NCI-H2196 treated with DMSO at 0.1 percent for 48 hours (cell line): ENCODE data around the gene CYP4F11.
A peak's percentile ranks its signal among the peaks of the same experiment; 100 is the strongest.
"Not testable (repeated sequence)": the region's sequence is repeated elsewhere in the genome, so short reads cannot be mapped to it uniquely, and the experiment has no call there.

Experiments used
- DNase-seq: peaks from one replicate; lab custom pipeline; 2025; ENCODE audit not compliant: unreplicated experiment; lab: John Stamatoyannopoulos, UW

The CYP4F11 gene

DNA sequence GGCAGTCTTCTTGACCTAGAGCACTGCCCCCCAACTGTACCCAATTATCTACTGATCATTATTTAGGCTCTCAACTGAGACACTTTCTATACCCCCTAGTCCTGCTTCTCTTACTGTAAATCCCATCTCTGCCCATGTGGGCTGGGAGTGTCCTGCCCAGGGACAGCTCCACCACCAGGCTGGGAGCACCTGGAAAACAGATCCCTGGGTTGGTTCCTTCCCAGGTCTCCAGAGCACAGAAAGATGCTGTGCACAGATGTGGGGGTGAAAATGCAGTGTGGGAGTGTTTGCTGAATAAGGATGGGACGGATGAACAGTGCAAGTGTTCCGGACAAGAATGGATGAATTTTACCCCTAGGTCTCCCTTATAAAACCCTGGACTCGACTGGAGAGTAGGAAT lies 49.2 kb downstream of the CYP4F11 start:
- DNase-seq, result no peak

DNA sequence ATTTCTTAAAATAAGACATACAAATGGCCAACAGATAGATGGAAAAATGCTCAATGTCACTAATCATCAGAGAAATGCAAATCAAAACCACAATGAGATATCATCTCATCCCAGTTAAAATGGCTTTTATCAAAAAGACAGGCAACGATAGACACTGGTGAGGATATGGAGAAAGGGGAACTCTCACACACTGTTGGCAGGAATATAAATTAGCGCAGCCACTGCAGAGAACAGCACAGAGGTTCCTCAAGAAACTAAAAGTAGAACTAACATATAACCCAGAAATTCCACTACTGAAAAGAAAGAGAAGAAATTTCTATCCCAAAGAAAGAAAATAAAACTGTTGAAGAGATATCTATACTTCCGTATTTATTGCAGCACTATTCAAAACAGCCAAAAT lies 51.0 kb downstream of the CYP4F11 start:
- DNase-seq, result not testable (repeated sequence)

DNA sequence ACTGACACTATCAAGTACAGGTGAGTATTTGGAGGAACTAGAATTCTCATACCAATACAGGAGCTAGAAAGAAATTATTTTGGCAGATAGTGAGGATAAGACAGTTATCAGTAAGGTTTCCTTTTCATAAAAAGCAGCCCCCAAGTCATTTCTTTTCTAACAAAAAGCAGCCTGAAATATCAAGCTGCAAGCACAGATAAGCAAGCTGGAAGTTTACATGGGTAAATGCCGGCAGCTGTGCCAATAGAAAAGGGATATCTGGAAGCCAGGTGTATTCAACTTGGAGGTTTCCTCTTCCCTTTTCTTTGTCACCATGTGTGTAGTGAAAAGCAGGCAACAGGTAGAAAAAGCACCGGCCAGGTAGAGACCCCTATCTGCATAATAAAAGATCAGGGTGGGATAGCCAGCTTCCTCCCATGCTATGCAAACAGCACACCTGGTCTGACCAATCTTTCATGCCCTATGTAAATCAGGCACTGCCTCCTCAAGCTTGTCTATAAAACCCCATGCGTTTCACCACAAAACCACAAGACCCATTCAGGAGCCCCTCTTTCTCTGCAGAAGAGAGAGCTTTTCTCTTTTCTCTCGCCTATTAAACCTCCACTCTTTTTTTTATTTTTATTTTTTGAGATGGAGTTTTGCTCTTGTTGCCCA lies 59.4 kb downstream of the CYP4F11 start:
- DNase-seq, result no peak

DNA sequence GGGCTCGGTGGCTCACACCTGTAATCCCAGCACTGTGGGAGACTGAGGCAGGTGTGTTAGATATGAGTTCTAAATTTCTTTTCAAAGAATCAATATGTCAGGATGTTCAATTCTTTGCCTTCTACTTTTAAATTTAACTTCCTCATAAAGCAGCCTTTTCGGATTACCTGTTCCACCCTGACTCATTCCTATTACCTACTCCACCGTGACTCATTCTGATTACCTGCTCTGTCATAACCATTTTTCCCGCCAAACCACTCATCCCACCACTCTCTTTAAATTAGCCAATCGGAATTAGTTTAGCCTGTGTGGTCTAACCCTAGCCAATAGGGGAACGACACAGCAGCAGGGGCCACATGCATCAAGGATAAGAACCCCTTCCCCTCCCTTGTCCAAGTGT lies 60.6 kb downstream of the CYP4F11 start:
- DNase-seq, result not testable (repeated sequence)

DNA sequence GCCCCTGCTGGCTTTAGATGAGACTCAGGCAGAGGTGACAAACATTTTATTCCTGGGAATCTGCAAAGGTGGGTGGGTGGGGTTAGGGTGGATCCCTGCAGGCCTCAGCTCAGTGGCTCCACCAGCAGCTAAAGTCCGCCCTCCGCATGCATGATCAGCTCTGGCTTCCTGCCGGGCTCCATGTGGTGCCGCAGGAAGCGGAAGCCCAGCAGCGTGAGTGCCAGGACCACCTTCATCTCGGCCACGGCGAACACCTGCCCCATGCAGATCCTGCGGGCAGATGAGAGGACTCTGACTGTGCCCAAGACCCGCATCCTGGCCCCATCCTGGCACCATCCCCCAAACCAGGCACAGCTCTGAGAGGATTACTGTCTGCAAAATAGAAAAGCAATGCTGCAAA lies 62.8 kb downstream of the CYP4F11 start:
- no peak for DNase-seq

DNA sequence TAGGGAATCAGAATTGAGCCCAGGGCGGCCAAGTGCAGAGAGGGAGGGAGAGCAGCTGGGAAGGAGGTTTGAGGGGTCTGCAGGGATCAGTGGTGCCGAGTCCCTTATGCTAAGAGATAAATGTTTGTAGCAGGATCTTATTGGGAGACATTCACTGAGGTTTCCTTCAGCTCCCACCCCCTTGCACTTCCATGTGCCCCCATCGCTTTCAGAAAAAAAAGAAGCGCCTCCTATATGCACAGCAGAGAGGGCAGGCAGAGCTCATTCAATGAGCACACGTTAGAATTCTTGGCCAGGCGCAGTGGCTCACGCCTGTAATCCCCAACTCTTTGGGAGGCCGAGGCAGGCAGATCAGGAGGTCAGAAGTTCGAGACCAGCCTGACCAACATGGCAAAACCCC lies 64.5 kb downstream of the CYP4F11 start:
- DNase-seq, result no peak

DNA sequence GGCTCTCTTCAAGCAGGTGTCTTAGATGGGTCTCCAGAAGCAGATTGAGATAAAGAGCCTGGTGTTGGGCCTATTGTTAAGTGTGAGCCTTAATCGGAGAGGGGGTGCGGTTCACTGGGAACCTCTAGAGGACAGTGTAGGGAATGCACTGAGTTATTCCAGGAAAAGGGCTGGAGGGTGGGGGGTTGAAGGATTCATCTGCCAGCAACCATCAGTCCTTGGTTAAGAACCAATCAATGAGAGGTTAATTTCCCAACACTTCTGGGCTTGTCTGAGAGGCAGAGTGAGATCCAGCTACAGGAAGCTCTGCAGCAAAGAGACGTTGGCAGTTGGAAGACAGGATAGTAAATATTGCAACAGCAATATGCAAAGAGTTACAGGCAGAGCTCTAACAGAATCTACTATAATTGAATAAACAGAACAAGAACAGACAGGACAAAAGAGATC lies 65.2 kb downstream of the CYP4F11 start:
- peak; percentile 94 for DNase-seq

DNA sequence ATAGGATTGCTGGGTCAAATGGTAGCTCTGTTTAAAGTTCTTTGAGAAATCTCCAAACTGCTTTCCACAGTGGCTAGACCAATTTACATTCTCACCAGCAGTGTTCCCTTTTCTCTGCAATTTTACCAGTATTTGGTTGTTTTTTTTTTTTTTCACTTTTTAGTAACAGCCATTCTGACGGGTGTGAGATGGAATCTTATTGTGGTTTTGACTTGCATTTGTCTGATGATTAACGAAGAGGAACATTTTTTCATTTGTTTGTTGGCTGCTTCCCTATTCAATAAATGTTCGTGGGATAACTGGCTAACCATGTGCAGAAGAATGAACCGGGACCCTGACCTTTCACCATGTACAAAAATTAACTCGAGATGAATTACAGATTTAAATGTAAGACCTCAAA lies 67.7 kb downstream of the CYP4F11 start:
- no peak for DNase-seq

DNA sequence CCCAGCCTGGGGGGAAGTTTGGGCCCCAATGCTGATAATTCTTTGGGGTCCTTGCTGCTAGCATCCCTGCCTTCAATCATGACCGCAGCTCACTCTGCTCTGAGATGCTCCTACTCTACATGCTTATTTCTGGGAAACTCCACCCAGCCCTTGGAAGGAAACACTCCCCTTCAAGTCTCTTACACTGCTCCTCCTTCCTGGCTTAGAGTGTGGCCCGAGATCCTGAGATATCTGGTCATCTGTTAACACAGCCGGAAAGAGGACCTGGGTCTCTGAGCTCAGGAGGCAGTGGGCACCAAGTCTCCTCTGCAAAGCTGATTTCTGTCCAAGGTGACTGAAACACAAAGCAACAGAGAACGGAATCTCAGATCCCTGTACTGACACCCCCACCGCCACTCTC lies 69.5 kb downstream of the CYP4F11 start:
- DNase-seq, result no peak

DNA sequence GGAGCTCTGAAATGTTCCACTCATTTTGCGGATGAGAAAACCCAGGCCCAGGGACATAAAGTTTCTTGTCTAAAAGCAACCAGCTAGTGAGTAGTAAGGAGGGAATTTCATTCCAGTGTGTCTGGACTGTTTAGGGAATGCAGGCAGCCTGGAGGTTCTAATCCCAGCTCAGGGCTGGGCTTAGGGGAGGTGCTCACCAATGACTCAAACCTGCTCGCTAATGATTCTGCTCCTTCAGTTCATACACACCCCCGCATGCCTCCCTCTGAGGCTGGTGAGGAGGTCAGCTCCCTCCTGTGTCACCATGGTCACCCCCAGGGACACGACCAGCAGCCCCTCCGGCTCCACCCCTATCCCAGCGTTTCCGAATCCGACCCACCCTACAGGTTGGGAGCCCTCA lies 71.1 kb downstream of the CYP4F11 start:
- DNase-seq, result no peak

DNA sequence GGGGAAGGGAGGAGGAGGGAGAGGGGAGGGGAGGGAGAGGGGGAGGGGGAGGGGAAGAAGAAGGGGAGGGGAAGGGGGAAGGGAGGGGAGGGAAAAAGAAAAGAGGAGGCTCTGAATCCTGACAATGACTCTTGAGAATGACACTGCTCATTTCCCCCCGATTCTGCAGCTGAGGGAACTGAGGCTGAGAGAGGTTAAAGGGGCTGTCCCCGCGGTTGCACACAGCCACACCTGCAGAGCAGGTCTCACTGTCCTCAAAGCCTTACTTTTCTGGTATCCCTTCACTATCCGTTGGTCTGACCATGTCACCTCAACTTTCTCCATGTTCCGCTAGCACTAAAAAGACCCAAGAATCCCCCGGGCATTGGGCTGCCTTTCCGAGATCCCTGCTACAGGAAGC lies 71.9 kb downstream of the CYP4F11 start:
- DNase-seq, result no peak
